ENCODE results near the gene MYO7A.

The MYO7A gene

GRCh38 chr11:77144857-77145428, 16.9 kb downstream of the MYO7A start:
- no peak for DNase-seq (ENCODE audit: low read depth in 4 of 4, low spot score in 1 of 4)

- DNase-seq (ENCODE audit: low read depth in 4 of 4, low spot score in 1 of 4): no peak
Measured at GRCh38 chr11:77146261-77147035, 18.4 kb downstream of the MYO7A start.

GRCh38 chr11:77147036-77147315, 18.9 kb downstream of the MYO7A start:
- no peak for DNase-seq (ENCODE audit: low read depth in 4 of 4, low spot score in 1 of 4)

DNA sequence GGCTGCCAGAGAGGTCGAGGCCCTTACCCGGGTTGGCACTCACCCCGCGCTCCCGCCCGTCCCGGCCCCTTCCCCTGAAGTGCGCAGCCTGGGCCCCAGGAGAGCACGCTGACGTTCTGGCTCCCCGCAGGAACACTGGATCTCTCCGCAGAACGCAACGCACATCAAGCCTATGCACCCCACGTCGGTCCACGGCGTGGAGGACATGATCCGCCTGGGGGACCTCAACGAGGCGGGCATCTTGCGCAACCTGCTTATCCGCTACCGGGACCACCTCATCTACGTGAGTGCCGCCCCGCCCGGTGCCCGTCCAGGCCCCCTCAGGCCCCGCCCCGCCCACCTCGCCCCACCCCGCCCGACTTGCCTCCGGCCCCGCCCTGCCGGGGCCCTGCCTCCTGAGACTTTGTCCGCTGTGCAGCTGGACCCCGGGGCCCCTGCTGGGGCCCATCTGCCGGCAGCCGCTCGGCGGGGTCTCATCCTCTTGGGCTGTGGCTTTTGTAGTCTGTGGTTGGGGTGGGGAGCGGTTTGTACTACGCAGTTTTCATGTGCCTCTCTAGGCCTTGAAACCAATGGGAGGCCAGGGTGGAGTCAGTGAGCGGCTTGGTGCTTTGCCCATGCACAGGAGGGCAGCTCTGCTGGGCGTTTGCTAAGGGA, 19.7 kb downstream of the MYO7A start:
- DNase-seq (ENCODE audit: low read depth in 4 of 4, low spot score in 1 of 4): peak in 1 of 4 experiments; percentile 6

DNA sequence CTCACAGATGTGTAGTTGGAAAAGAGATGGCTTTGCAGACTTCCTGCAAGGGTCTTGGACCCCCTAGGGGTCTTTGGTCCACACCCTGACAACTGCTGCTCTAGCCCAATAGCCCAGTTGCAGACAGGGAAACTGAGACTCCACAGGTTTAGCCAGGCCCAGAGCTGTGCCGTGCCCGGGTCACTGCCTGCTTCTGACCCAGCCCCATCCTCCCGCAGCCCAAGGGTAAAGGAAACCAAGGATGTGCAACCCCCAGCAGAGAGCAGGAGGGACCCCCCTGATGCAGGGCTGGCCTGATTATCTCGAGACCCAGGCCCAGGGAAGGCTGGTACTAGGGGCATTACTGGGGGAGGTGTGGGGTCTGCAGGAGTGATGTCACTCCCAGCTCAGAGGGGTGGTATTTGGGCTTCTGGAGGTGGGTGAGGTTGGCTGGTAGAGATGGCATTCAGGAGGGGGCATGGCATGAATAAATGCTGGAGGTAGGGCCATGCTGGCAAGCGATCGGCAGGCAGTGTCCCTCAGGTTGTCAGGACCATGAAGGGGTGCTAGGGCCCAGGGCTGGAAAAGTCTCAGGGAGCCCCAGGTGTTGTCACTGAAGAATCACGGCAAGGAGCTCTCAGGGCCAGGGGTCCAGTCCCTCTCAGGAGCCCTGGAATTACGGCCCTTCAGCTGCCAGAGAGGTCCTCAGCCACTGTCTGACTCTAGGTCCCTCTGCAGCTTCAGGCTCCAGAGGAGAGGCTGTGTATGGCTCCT, 21.1 kb downstream of the MYO7A start:
- DNase-seq (ENCODE audit: low read depth in 4 of 4, low spot score in 1 of 4): no peak

GRCh38 chr11:77149716-77150392, 21.8 kb downstream of the MYO7A start:
- DNase-seq (ENCODE audit: low read depth in 4 of 4, low spot score in 1 of 4): no peak

GRCh38 chr11:77150836-77151235, 22.8 kb downstream of the MYO7A start:
- DNase-seq (ENCODE audit: low read depth in 4 of 4, low spot score in 1 of 4): no peak

GRCh38 chr11:77151804-77152509, 23.9 kb downstream of the MYO7A start:
- peak in 1 of 4 experiments; percentile 51 for DNase-seq (ENCODE audit: low read depth in 4 of 4, low spot score in 1 of 4)

DNA sequence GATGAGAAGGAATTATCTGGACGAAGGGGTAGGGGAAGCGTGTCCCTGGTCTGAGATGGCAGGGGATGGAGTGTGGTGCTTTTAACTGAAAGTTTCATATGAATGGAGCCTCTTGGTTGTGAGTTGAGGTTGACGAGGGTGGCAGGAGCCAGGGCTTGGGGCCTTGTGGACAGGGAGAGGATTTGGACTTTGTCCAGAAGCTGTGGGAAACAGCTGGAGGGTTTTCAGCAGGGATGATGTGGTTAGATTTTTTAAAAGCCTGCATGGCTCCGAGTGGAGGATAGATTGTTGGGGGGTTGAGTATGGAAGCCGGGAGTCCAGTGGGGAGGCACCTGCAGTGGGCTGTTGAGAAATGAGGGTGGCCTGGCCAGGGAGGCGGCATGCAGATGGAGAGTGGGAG, 24.8 kb downstream of the MYO7A start:
- DNase-seq (ENCODE audit: low read depth in 4 of 4, low spot score in 1 of 4): no peak

GRCh38 chr11:77153276-77154185, 25.5 kb downstream of the MYO7A start:
- DNase-seq (ENCODE audit: low read depth in 4 of 4, low spot score in 1 of 4): no peak

GRCh38 chr11:77154381-77155081, 26.5 kb downstream of the MYO7A start:
- no peak for DNase-seq (ENCODE audit: low read depth in 4 of 4, low spot score in 1 of 4)

- DNase-seq (ENCODE audit: low read depth in 4 of 4, low spot score in 1 of 4): no peak
Measured at GRCh38 chr11:77155082-77155475, 27.0 kb downstream of the MYO7A start.

- no peak for DNase-seq (ENCODE audit: low read depth in 4 of 4, low spot score in 1 of 4)
Measured at GRCh38 chr11:77155556-77156130, 27.6 kb downstream of the MYO7A start.

GRCh38 chr11:77156396-77157195, 28.6 kb downstream of the MYO7A start:
- no peak for DNase-seq (ENCODE audit: low read depth in 4 of 4, low spot score in 1 of 4)

DNA sequence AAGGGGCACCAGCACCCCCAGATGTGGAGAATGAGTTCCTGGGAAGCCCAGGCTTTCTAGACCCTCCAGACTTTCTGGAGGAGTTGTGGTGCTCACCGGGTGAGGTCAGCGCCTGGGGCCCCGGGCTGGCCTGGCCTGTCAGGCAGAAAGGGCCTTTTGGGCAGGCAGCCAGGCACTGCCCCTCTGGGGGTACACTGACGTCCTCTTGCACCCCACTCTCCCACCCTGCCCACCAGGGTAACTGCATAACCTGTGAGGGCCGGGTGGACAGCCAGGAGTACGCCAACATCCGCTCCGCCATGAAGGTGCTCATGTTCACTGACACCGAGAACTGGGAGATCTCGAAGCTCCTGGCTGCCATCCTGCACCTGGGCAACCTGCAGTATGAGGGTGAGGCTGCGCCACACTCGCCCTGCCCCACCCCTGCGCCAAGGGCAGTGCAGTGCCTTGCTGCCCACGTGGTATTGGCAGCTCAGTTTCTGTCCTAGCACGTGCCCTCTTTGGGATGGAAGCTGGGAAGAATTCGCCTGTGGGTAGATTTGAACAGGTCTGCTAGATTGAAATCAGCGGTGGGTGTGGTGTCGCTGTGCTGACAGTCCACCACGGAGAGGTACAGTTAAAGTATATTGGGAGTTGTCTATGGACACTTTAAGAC, 30.1 kb downstream of the MYO7A start:
- no peak for DNase-seq (ENCODE audit: low read depth in 4 of 4, low spot score in 1 of 4)

- no peak for DNase-seq (ENCODE audit: low read depth in 4 of 4, low spot score in 1 of 4)
Measured at GRCh38 chr11:77159219-77159936, 31.3 kb downstream of the MYO7A start.
